Measurements from ENCODE around the gene RCBTB2.

RCBTB2 gene

DNA sequence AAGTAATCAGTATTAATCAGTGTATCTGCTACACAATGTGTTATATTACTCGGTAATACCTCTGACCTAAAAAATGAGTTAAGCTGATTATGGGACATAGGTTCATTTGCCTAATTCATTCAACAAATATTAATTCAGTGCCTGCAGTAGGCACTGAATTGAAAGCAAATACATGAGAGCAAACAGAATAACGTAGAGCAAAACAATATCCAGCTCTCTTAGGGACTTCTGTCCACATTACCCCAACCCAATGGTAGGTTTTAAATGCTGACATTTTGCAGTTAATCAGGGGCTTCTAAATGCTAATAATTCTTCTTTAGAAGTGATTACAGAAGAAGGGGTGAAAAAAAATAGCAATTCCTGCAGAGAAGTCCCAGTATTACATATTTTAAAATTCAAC lies 4.9 kb downstream of the RCBTB2 start:
- peak; percentile 7 for DNase-seq

DNA sequence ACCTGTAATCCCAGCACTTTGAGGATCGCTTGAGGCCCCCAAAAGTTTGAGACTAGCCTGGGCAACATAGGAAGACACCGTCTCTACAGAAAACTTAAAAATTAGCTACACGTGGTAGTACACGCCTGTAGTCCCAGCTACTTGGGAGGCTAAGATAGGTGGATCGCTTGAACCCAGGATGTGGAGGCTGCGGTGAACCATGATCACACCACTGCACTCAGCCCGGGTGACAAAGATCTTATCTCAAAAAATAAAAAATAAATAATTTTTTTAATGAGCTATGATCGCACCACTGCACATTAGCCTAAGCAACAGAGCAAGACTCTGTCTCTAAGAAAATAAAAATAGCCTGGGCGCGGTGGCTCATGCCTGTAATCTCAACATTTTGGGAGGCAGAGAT lies 6.6 kb downstream of the RCBTB2 start:
- DNase-seq, result no peak

DNA sequence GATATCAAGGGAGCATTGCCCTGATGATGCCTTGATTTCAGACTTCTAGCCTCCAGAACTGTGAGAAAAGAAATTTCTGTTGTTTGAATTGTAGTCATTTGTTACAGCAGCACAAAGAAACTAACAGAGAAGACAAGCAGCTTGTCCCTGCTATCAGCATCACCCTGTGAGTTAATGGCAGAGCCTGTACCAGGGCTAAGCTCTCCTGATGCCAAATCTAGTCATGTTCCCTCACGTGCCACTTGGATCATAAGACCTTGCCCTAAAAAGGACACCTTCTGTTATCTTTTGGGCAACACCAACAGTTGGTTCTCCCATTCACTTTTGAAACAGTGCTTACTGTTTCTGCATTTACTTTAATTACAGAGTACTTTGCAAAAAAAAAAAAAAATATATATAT lies 14.8 kb downstream of the RCBTB2 start:
- no peak for DNase-seq

DNA sequence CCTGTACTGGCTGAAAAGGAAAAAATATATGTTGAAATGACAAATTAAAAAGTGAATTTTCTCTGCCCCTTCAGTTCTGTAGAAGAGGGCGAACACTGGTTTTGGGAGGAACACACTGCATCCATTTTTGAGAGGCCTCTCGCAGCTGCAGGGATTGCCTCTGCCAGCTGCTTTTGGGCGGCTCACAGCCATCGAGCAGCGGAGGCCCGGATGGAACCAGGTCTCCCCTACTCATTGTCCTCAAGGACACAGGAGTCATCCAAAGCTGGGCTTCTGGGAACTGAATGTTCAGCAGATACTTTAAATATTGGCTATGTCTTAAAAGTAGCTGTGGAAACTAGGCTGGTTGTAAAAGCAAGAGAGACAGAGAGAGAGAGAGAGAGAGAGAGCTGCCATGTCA lies 17.1 kb downstream of the RCBTB2 start:
- no peak for DNase-seq

DNA sequence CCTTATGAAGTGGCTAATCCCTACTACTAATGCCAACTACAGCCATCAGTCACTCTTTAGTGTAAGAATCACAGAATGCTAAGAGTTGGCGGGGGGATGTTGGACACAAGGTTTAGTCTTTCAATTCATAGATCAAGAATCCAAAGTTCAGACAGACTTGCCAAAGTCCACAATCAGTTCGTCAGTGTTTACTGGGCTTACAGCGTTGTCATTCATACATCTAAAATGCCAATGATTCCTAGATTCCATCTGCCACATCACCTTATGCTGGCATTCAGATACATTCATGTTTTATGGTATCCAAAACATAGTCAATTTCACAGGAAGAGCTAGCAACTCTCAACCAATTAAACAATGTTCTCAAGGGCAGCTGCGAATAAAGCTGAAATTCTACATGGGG lies 18.1 kb downstream of the RCBTB2 start:
- DNase-seq, result no peak

DNA sequence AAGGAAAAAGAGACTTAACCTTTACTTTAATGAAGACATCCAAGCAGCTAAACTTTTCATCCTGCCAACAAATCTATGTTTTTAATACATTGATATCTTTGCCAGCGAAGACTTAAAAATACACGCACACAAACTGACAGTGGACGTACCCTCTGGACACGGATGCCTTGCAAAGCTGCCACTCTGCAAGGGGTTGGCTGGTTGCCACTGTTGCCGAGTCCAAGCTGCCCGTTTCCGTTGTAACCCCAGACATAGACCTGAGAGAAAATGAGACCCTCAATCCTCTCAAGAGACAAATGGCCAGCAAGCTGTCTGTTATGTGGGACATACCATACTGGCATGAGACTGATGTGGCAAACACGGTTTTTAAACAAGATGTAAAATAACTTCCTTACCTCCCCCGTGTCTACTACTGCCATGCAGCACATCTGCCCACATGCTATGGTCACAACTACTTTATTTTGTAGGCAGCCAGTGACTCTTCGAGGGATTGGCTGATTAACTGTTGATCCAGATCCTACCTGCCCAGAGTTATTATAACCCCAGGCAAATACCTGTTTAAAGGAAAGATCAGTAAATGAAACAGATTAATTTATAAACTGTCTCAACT lies 21.2 kb downstream of the RCBTB2 start:
- DNase-seq, result no peak

DNA sequence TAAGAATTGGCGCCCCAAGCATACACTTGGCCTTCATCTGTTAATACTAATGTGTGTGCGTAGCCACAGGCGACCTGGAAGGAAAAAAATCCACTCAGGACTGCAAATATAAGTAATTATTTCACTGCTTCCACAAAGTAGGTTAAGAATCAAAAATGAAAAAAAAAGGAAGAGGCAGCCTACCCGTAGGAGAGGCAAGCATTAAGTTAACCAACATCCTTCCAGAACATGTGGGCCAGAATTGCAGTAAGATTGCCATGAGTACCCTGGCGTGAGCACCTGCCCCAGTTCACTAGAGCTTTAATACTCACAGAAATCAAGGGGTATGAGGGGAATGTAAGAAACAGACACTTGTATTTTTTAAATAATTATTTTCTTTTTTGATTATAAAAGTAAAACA lies 22.2 kb downstream of the RCBTB2 start:
- no peak for DNase-seq

DNA sequence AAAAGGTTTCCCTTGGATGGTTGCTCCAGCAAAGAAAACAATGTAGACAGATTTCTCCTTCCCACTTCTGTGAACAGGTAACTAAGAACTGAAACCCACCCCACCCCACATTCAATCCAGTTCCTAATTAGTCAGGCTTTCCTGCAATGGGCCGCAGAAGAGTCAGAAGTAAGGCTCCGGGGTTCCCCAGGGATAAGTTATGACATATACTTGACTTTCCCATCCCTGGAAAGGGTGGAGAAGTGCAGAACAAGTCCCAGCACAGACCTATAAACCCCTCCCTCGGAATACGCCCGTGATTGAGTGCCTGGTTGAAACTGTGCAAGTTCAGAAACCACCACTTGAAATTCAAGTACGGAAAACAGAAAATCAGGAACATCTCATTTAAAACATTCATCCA lies 24.9 kb downstream of the RCBTB2 start:
- no peak for DNase-seq

DNA sequence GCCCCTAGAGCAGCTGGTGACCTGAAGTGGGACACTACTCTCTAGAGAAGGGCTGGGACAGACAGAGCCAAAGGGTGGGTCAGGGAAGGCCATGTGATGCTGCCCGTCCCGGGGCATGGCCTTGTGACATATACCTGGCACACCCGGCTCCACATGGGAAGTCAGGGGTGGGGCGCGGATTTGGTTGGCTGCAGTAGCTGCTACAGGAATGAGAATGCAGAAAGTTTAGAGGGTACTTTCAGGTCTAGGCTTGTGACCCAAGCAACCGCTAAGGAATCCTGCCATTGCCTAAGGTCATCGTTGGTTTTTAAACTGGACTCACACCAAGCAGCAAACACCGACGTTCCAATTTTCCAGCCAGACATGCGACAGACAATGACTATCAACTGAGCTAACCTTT lies 25.9 kb downstream of the RCBTB2 start:
- no peak for DNase-seq

DNA sequence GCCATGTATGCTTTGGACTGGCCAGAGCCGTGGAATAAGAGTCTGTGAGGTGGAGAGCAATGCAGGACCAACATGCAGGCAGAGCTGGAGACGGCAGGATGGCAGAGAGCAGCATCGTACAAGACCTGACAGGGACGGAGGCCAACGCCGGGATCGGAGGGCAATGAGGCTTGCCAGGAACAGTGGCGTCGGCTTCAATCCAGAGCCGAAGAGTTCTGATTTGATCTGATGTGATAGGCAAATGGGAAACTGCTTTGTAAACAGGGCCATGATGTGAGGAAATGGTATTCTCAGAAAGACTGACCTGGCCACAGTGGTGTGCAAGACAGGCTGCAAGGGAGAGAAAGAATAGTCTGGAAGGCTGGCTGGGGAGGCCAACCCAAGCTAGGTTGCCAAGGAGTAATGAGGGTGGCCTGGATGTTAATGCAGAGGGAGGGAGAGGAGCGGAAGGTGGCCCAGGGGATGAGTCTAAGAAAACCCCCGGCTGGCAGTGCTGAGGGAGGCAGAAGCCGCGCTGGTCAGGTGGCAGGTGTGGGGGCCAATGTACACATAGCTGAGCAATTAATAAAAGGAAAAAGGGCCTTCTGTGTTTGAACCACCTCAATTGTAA lies 26.7 kb downstream of the RCBTB2 start:
- DNase-seq, result no peak

DNA sequence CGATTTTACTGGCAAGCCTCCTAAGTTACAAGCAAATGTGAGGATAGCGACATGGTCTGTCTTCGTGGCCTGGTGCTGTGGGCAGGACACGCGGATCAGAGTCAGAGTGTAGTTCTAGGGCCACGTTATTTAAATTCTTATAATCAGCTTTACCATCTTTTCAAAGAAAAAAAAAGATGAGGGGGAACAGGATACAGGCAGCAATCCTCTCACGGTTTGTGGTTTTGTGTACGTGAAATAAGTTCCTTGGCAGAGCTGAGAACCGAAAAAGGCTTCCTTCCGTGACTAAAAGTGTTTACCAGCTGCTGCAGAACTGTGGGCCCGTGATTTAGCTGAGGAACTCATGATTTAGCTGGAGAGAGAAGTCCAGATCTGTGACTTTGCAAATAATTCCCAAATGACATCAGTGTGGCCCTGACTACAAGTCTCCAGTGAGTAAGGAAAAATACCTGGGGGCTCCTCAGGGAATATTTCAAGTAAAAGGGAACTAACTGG lies 27.2 kb downstream of the RCBTB2 start:
- DNase-seq, result no peak

DNA sequence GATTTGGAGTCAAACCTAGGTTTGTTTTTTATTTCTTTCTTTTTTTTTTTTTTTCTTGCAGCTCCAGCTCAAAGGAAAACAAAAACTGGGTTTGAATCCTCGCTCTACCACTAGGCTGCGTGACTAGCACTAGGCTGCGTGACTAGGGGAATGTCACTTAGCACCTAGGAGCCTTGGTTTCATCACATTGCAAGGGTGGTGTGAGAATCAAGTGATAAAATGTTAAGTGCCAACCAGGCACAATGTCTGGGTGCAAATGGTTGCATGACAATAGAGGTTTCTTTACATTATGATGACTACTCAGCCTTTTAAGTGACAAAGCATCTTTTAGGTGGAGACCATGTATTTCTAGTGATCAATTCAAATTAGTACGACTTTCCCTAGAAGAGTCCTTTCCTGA lies 27.9 kb downstream of the RCBTB2 start:
- DNase-seq, result no peak

DNA sequence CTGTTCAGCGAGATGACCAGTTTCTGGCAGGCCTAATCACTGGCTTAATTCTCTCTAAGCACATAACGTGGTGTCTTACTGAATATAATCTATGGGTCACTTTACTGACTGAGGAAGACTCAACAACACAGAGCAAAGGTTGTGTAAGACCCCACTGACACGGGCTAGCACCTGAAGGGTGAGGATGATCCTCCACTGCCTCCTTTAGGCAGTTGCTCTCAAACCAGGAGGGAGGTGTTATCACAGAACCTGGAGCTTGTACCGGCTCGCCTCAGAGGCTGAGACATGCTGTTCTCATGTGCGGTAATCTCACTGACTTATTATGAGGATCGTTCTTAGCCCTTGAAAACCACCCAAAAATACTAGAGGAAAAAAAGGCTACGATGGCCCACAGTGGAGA lies 28.3 kb downstream of the RCBTB2 start:
- DNase-seq, result no peak

DNA sequence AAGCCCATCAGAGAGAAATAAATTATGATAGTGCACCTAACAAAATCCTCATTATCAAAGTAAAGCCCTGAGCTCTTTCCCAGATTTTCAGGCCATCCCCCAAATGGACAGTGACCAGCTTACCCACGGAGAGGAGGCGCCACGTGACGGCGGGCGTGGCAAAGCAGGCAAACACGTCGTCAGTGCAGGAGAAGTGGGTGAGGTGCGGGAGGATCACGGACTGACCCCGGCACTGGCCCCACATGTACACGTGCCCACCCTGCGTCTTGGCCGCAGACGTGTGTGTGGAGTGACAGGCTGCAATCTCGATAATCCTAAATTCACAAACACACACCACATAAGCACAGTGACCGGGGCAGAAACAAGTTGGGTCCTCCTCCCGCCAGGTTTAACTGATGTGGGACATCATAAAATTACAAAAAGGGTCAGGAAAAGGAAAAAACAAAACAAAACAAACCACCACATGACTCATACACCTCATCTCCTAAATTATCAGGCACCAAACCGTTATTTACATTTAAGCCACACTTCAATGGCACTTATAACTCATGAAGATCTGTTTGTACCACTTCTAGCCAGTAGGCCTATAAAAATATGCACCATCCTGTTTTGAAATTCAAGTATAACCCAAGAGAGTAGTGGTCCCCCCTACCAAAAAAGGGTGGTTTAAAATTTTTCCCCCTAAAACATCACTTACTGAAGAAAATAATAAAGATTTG lies 30.1 kb downstream of the RCBTB2 start:
- no peak for DNase-seq

DNA sequence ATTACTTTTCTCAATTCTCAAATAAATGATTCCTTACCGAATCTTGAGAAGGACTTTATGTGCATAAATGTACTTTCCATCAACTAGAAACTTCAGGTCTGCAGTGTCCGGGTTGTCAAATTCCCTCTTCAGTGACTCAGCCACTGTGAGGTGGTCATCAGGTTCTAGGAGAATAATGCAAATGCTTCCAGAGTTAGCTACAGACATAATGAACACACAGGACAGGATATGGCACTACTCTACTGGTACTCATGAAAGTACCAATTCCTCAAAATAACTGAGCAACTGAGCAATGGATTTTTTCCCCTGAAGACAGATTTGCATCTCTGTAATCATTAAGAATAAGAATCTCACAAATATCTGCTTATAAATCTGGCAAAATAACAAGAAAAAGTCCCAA lies 31.2 kb downstream of the RCBTB2 start:
- DNase-seq, result no peak

DNA sequence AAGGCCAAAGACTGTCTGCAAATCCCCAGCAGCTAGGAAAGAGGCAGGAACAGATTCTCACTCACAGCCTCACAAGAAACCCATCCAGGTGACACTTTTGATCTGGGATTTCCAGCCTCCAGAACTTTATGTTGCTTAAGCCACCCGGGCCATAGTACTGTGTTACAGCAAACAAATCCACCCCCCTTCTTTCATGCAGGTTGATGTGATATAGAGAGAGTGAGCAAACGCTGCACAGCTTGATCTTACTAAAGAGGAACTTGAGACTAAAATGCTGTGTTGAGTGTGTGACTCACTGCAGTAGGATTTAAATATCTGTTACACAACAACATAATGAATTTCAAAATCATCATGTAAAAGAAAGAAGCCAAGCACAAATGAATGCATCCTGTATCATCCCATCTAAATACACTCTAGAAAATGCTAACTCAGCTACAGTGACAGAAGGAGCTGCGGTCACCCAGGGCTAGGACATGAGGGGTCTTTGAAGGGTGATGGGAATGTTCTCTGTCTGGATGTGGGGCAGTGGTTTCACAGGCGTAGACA lies 32.2 kb downstream of the RCBTB2 start:
- no peak for DNase-seq

DNA sequence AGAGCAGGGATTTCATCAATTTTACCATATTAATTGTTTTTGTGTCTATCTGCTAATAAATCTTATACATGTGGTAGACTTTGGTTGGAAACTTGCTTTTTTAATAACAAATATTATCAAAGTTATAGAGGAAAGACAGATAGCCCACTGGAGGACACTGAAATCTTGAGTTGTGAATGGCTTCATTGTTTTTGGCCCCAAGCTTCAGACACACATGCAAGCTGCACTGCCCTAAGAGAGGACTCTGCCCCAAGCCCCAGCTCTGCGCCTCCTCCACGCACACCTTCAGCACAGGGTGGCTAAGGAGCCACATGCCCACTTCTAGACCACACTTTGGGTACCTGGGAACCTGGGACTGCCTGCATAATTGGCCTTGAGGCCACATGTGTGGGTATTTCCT lies 35.2 kb downstream of the RCBTB2 start:
- DNase-seq, result no peak

DNA sequence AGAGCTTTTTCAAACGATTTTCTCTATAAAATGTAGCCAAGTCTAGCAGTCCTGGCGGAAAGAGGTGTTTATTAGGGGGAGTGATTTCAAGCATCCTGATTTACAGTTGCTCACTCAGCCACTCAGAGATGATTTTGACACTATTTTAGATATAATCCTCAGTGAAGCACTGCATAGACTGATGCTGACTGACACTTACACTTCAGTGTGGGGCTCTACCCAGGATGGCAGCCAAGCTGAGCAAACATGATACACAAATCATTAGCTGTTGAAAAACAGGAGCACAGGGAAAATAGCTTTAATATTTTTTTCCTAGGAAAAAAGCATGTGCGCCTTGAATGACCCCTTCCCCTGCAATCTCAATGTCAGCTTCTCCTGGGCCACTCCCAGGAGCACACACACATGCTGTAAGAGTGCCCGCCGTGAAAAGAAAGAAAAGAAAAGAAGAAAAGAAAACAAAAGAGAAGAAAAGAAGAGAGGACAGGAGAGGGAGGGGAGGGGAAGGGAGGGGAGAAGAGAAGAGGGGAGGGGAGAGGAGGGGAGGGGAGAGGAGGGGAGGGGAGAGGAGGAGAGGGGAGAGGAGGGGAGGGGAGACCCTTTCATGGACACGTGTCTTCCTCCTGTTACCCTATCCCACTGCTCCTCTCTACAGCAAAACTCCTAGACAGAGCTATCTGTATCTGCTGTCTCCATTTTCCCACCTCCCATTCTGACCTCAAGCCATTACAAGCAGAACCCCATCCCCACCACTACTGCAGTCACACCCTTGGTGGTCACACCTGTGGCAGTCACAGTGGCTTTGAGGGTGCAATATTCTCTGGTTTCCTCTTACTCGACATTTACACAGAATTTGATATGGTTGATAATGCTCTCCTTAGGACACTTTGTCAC lies 36.4 kb downstream of the RCBTB2 start:
- no peak for DNase-seq

DNA sequence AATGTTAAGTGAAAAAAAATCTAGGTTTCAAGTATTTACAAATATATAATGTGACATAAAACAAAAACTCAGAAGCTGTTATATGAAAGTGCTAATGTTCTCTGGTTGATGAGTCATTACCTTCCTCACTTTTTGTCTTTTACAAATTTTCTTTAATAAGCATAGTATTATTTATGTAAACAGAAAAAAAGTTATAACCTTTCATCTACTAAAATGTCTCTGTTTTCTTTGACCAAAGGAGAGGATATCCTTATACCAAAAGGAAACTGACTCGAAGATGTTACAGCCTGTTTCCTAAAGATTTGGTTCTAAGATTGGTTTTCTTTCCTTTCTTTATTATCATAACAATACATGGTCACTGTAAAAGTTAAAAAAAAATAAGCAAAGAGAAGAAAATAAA lies 38.0 kb downstream of the RCBTB2 start:
- DNase-seq, result no peak

DNA sequence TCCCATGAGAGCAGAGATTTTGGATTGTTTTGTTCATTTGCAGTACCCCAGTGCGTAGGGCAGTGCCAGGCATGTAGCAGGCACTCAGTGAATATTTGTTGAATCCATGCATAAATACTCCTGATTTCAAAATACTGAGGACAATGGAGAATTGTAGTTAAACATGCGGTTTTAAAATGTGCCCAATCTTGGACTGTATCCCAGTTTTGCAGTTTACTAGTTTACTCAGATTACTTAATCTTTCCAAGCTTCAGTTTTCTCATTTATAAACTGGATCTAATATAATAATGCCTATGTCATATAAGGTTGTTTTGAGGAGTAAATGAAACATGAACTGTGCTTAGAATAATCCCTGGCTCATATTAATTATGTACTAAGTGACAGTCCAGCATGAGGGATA lies 39.0 kb downstream of the RCBTB2 start:
- no peak for DNase-seq

DNA sequence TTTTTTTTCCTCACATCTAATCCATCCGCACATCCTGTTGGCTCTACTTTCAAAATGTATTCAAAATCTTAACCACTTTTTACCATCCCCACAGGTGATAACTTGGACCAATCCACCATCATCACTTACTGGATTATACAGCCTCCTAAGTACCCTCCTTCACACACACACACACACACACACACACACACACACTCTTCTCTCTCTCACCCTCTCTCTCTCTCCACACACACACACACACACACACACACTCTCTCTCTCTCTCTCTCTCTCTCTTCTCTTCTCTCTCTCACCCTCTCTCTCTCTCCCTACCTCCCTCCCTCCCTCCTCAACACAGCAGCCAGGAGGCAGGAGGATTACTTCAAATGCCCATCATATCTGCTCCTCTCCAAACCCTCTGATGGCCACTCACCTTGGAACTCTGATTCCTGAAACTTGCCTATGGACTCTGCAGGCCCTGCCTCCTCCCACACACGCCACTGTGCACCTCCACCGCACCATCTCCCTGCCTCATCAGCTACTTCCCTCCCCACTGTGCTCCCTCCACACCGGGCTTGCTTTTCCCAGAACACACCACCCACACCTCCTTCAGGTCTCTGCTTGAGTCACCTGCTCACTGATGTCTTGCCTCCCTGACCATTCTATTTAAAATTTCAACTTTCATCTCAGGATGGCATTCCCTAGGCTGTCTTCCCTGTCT lies 39.7 kb downstream of the RCBTB2 start:
- no peak for DNase-seq

DNA sequence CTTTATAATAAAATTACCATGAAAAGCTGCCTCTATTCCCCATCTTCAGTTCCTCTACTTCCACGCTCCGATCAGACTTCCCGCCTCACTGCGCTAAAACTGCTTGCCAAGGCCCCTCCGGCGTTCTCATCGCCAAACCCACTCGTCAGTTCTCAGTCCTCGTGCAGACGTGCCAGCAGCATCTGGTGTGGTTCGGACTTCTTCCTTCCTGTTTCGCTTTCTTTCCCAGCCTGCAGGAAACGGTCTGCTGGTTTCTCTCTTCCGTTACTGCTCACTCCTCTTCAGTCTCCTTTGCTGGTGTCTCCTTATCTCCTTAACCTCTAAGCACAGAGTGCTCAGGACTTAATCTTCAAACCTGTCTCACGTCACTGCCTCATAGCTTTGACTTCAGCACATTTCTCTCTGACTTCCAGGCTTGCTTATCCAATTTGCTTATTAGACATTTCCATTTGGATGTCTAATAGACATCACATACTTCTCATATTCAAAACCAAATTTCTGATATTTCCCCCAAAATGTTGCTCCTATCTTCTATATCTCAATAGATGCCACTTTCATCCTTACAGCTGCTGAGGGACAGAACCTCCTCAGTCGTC lies 40.3 kb downstream of the RCBTB2 start:
- DNase-seq, result peak; percentile 36
